ENCODE data around the gene PSTPIP1. TPM values are rescaled to one million over a fixed set of nuclear protein-coding genes. Genes with fewer than 3 reads are reported as not detected.

The PSTPIP1 gene
- total and polyA plus RNA-seq, 2 experiments from 2014 or later: 0.80 to 3.7 TPM

DNA sequence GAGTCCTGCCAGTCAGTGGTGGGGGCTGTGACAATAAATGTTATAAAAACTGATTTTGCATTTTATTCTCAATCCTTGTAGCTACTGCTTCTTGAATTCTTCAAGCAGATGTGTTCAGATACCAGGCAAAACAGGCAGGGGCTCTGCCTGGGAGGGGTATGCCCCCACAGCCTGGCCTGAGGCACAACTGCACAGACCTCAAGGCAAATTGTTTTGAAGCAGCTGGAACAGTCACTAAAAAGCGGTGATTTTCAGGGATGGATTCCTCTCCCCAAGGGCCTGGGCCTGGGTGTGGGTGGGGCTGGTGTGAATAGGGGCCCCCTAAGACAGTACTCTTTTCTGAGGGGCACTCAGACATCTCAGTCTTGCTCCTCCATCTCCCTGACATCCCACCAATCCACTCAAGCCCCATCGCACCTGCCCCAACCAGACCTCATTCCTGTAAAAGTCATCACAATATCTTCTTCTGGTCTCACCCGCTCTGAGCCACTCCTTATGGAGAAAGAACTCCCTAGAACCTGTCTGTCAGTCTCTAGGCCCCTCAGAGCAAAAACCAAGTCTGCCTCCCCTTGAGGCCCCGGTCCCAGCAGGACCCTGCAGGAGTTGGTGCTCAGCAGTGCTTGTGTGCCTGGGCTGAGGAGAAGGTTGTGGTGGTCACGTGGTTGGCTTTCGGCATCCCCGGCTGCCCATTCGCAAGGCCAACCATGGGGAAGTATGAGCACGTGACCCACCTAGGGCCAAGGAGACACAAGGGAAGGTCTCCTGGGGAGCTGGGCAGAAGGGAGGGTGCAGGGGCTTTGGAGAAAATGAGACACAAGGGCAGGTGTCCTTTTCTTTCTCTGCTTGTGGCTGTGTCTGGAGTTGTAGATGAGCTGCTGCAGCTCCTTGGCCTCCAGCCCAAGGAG is 2.9 kb upstream of the PSTPIP1 start:
- Mint-ChIP-seq H3K4me3 (no peak overlapping the region), H3K36me3 (ENCODE audit: low read depth) (no peaks in the 10 kb centered on the region), H3K9me3 (no peaks in the 10 kb centered on the region), H3K27ac (no peak overlapping the region), H3K27me3 (ENCODE audit: insufficient read depth, low read depth, poor library complexity) (peaks cover 2% of the 10 kb centered on the region), H3K4me1 (peaks cover 8% of the 10 kb centered on the region)
- Histone ChIP-seq H3K27ac (ENCODE audit: low read depth) (no peak overlapping the region), H3K4me1 (ENCODE audit: insufficient read depth) (no peaks in the 10 kb centered on the region), H3K9me2 (ENCODE audit: insufficient read depth) (no peaks in the 10 kb centered on the region), H3K27me3 (ENCODE audit: insufficient read depth) (no peaks in the 10 kb centered on the region), H3K36me3 (ENCODE audit: insufficient read depth) (no peaks in the 10 kb centered on the region), H2AFZ (no peak overlapping the region), H3K4me3 (no peak overlapping the region), H3K4me2 (no peak overlapping the region), H4K20me1 (replicated peaks; ENCODE audit: insufficient read depth) (no peaks in the 10 kb centered on the region), H3K79me2 (replicated peaks; ENCODE audit: insufficient read depth) (no peaks in the 10 kb centered on the region), H3F3A (replicated peaks; ENCODE audit: low read depth) (no peaks in the 10 kb centered on the region)
- DNase-seq (ENCODE audit: low spot score): no peak
- TF ChIP-seq JUNB (IDR thresholded peaks at IDR 0.05; ENCODE audit: unreplicated experiment): no peak
- no peak for TF ChIP-seq ZNF331 (CRISPR knock-in tag; IDR thresholded peaks at IDR 0.05; ENCODE audit: low read depth)
- TF ChIP-seq POLR2AphosphoS5 (IDR thresholded peaks at IDR 0.05; ENCODE audit: low read depth): no peak
- no peak for TF ChIP-seq STAT1 (IDR thresholded peaks at IDR 0.05; ENCODE audit: unreplicated experiment)
- no peak for TF ChIP-seq EZH2phosphoT487 (IDR thresholded peaks at IDR 0.05; ENCODE audit: unreplicated experiment)
- no peak for TF ChIP-seq ZNF114 (CRISPR knock-in tag; IDR thresholded peaks at IDR 0.05)
- TF ChIP-seq CREB1 (CRISPR knock-in tag; IDR thresholded peaks at IDR 0.05; ENCODE audit: low read depth): no peak
- TF ChIP-seq EZH2 (IDR thresholded peaks at IDR 0.05; ENCODE audit: low read depth, unreplicated experiment): no peak
- TF ChIP-seq, protein P1, sequence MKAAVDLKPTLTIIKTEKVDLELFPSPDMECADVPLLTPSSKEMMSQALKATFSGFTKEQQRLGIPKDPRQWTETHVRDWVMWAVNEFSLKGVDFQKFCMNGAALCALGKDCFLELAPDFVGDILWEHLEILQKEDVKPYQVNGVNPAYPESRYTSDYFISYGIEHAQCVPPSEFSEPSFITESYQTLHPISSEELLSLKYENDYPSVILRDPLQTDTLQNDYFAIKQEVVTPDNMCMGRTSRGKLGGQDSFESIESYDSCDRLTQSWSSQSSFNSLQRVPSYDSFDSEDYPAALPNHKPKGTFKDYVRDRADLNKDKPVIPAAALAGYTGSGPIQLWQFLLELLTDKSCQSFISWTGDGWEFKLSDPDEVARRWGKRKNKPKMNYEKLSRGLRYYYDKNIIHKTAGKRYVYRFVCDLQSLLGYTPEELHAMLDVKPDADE (IDR thresholded peaks at IDR 0.05): no peak
- TF ChIP-seq, protein P2, sequence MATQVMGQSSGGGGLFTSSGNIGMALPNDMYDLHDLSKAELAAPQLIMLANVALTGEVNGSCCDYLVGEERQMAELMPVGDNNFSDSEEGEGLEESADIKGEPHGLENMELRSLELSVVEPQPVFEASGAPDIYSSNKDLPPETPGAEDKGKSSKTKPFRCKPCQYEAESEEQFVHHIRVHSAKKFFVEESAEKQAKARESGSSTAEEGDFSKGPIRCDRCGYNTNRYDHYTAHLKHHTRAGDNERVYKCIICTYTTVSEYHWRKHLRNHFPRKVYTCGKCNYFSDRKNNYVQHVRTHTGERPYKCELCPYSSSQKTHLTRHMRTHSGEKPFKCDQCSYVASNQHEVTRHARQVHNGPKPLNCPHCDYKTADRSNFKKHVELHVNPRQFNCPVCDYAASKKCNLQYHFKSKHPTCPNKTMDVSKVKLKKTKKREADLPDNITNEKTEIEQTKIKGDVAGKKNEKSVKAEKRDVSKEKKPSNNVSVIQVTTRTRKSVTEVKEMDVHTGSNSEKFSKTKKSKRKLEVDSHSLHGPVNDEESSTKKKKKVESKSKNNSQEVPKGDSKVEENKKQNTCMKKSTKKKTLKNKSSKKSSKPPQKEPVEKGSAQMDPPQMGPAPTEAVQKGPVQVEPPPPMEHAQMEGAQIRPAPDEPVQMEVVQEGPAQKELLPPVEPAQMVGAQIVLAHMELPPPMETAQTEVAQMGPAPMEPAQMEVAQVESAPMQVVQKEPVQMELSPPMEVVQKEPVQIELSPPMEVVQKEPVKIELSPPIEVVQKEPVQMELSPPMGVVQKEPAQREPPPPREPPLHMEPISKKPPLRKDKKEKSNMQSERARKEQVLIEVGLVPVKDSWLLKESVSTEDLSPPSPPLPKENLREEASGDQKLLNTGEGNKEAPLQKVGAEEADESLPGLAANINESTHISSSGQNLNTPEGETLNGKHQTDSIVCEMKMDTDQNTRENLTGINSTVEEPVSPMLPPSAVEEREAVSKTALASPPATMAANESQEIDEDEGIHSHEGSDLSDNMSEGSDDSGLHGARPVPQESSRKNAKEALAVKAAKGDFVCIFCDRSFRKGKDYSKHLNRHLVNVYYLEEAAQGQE (IDR thresholded peaks at IDR 0.05; ENCODE audit: unreplicated experiment): no peak
- TF ChIP-seq, protein P3, sequence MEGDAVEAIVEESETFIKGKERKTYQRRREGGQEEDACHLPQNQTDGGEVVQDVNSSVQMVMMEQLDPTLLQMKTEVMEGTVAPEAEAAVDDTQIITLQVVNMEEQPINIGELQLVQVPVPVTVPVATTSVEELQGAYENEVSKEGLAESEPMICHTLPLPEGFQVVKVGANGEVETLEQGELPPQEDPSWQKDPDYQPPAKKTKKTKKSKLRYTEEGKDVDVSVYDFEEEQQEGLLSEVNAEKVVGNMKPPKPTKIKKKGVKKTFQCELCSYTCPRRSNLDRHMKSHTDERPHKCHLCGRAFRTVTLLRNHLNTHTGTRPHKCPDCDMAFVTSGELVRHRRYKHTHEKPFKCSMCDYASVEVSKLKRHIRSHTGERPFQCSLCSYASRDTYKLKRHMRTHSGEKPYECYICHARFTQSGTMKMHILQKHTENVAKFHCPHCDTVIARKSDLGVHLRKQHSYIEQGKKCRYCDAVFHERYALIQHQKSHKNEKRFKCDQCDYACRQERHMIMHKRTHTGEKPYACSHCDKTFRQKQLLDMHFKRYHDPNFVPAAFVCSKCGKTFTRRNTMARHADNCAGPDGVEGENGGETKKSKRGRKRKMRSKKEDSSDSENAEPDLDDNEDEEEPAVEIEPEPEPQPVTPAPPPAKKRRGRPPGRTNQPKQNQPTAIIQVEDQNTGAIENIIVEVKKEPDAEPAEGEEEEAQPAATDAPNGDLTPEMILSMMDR (conservative IDR thresholded peaks at IDR 0.05; ENCODE audit: low read depth in 2 of 2): no peak
- TF ChIP-seq NANOG (IDR thresholded peaks at IDR 0.05; ENCODE audit: borderline replicate concordance): no peak
- TF ChIP-seq, protein P4, sequence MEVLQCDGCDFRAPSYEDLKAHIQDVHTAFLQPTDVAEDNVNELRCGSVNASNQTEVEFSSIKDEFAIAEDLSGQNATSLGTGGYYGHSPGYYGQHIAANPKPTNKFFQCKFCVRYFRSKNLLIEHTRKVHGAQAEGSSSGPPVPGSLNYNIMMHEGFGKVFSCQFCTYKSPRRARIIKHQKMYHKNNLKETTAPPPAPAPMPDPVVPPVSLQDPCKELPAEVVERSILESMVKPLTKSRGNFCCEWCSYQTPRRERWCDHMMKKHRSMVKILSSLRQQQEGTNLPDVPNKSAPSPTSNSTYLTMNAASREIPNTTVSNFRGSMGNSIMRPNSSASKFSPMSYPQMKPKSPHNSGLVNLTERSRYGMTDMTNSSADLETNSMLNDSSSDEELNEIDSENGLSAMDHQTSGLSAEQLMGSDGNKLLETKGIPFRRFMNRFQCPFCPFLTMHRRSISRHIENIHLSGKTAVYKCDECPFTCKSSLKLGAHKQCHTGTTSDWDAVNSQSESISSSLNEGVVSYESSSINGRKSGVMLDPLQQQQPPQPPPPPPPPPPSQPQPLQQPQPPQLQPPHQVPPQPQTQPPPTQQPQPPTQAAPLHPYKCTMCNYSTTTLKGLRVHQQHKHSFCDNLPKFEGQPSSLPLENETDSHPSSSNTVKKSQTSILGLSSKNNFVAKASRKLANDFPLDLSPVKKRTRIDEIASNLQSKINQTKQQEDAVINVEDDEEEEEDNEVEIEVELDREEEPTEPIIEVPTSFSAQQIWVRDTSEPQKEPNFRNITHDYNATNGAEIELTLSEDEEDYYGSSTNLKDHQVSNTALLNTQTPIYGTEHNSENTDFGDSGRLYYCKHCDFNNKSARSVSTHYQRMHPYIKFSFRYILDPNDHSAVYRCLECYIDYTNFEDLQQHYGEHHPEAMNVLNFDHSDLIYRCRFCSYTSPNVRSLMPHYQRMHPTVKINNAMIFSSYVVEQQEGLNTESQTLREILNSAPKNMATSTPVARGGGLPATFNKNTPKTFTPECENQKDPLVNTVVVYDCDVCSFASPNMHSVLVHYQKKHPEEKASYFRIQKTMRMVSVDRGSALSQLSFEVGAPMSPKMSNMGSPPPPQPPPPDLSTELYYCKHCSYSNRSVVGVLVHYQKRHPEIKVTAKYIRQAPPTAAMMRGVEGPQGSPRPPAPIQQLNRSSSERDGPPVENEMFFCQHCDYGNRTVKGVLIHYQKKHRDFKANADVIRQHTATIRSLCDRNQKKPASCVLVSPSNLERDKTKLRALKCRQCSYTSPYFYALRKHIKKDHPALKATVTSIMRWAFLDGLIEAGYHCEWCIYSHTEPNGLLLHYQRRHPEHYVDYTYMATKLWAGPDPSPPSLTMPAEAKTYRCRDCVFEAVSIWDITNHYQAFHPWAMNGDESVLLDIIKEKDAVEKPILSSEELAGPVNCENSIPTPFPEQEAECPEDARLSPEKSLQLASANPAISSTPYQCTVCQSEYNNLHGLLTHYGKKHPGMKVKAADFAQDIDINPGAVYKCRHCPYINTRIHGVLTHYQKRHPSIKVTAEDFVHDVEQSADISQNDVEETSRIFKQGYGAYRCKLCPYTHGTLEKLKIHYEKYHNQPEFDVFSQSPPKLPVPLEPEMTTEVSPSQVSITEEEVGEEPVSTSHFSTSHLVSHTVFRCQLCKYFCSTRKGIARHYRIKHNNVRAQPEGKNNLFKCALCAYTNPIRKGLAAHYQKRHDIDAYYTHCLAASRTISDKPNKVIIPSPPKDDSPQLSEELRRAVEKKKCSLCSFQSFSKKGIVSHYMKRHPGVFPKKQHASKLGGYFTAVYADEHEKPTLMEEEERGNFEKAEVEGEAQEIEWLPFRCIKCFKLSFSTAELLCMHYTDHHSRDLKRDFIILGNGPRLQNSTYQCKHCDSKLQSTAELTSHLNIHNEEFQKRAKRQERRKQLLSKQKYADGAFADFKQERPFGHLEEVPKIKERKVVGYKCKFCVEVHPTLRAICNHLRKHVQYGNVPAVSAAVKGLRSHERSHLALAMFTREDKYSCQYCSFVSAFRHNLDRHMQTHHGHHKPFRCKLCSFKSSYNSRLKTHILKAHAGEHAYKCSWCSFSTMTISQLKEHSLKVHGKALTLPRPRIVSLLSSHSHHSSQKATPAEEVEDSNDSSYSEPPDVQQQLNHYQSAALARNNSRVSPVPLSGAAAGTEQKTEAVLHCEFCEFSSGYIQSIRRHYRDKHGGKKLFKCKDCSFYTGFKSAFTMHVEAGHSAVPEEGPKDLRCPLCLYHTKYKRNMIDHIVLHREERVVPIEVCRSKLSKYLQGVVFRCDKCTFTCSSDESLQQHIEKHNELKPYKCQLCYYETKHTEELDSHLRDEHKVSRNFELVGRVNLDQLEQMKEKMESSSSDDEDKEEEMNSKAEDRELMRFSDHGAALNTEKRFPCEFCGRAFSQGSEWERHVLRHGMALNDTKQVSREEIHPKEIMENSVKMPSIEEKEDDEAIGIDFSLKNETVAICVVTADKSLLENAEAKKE (CRISPR knock-in tag; IDR thresholded peaks at IDR 0.05): no peak
- ATAC-seq: no peak
